Gastrocnemius medialis (tissue), 4 donors: Measurements from ENCODE around the gene GRID1.

Experiments
- POLR2A ChIP-seq, 2 donors: fragments of 450-650 bp; IDR thresholded peaks; one replicate each; pipeline ENCODE4 v1.6.1; 2017; ENCODE audit warnings: antibody characterized with exemption in 2 of 2, mild to moderate bottlenecking in 2 of 2, moderate library complexity in 2 of 2
- TF ChIP-seq, protein P1 (sequence below), 5 experiments: fragments of 450-650 bp in 3 of 5; fragments of 200-600 bp in 2 of 5; sonication (generic) in 2 of 5; IDR thresholded peaks in 4 of 5; conservative IDR thresholded peaks in 1 of 5; 1 replicate in 4 of 5; 2 replicates in 1 of 5; pipeline ENCODE4 v1.5.1; 2016 to 2019; ENCODE audit warnings: antibody characterized with exemption in 5 of 5, mild to moderate bottlenecking in 3 of 5, moderate library complexity in 3 of 5

- TF ChIP-seq, protein P1, sequence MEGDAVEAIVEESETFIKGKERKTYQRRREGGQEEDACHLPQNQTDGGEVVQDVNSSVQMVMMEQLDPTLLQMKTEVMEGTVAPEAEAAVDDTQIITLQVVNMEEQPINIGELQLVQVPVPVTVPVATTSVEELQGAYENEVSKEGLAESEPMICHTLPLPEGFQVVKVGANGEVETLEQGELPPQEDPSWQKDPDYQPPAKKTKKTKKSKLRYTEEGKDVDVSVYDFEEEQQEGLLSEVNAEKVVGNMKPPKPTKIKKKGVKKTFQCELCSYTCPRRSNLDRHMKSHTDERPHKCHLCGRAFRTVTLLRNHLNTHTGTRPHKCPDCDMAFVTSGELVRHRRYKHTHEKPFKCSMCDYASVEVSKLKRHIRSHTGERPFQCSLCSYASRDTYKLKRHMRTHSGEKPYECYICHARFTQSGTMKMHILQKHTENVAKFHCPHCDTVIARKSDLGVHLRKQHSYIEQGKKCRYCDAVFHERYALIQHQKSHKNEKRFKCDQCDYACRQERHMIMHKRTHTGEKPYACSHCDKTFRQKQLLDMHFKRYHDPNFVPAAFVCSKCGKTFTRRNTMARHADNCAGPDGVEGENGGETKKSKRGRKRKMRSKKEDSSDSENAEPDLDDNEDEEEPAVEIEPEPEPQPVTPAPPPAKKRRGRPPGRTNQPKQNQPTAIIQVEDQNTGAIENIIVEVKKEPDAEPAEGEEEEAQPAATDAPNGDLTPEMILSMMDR (IDR thresholded peaks at IDR 0.05 in 4 of 5, conservative IDR thresholded peaks at IDR 0.05 in 1 of 5): no peak
- no peak for TF ChIP-seq POLR2A (IDR thresholded peaks at IDR 0.05)
These were observed 112.5 kb downstream of the GRID1 start for GRCh38 chr10:86254081-86254480.
